Esophagus squamous epithelium (tissue), 5 donors: Measurements from ENCODE around the gene COL4A1. TPM values are rescaled to one million over a fixed set of nuclear protein-coding genes. Genes with fewer than 3 reads are reported as not detected.

Experiments used
- DNase-seq: peaks from one replicate; lab custom pipeline; 2025; lab: John Stamatoyannopoulos, UW
- H3K27ac ChIP-seq, 4 donors: fragments of 200-600 bp; sonication (generic); one replicate each; pipeline ENCODE4 v1.5.1; 2016 to 2019; ENCODE audit warnings: mild to moderate bottlenecking in 1 of 4
- H3K27me3 ChIP-seq, 4 donors: fragments of 200-600 bp; sonication (generic); 1 replicate in 3 of 4; 2 replicates in 1 of 4; pipeline versions ENCODE4 v1.5.1 to v1.6.0; 2017 to 2021; ENCODE audit warnings: antibody characterized with exemption in 1 of 4
- H3K36me3 ChIP-seq, 3 donors: fragments of 200-600 bp; sonication (generic); one replicate each; pipeline ENCODE4 v1.5.1; 2016 to 2019
- H3K4me1 ChIP-seq, 3 donors: fragments of 200-600 bp; sonication (generic); one replicate each; pipeline ENCODE4 v1.5.1; 2017 to 2019
- H3K4me3 ChIP-seq, 4 donors: fragments of 200-600 bp; sonication (generic); 1 replicate in 3 of 4; 2 replicates in 1 of 4; pipeline ENCODE4 v1.5.1; 2016 to 2019; ENCODE audit warnings: mild to moderate bottlenecking in 2 of 4, moderate library complexity in 1 of 4
- H3K9me3 ChIP-seq, 3 donors: fragments of 200-600 bp; sonication (generic); one replicate each; pipeline ENCODE4 v1.5.1; 2016 to 2019
- POLR2A ChIP-seq, 4 donors: fragments of 450-650 bp; IDR thresholded peaks; one replicate each; pipeline ENCODE4 v1.6.1; 2017; ENCODE audit warnings: antibody characterized with exemption in 4 of 4, mild to moderate bottlenecking in 4 of 4, moderate library complexity in 3 of 4
- WGBS, 2 donors: methylation state at CpG; one replicate each; pipeline ENCODE4 v1.1.5; 2018; 5-methylcytosine and 5-hydroxymethylcytosine counted together
- intact Hi-C: fragments of 100-400 bp; cut with DNase I; formaldehyde crosslinking; loops from one replicate; pipeline ENCODE4 v1.15.0; 2022
- total RNA-seq, 4 donors: library from RNA; depleted of rRNA; stranded (reverse); fragments of >200 nt; gene quantifications; one replicate each; pipeline ENCODE4 v1.1.0, GENCODE V29; 2016
- TF ChIP-seq, protein P1 (sequence below), 6 experiments: fragments of 450-650 bp in 4 of 6; fragments of 200-600 bp in 2 of 6; sonication (generic) in 2 of 6; IDR thresholded peaks; one replicate each; pipeline ENCODE4 v1.5.1; 2016 to 2019; ENCODE audit warnings: antibody characterized with exemption in 6 of 6, mild to moderate bottlenecking in 4 of 6, moderate library complexity in 4 of 6
- donor health status: DM: yes; HTN: yes; CAD: no.

COL4A1 gene
- total RNA-seq, 4 donors from 2014 or later = 8.9 to 97.1 (median 40.2) TPM

- Histone ChIP-seq H3K9me3 (no peaks in the 10 kb centered on the region), H3K27me3 (no peaks in the 10 kb centered on the region), H3K4me3 (no peak overlapping the region), H3K4me1 (peaks cover 0 to 3% (median 0%) of the 10 kb centered on the region in 3 donors), H3K27ac (no peak overlapping the region), H3K36me3 (peaks cover 0 to 72% (median 4%) of the 10 kb centered on the region in 3 donors)
- intact Hi-C loops = no loop called here
- DNase-seq = no peak
- no peak for TF ChIP-seq POLR2A (IDR thresholded peaks at IDR 0.05)
- TF ChIP-seq, protein P1, sequence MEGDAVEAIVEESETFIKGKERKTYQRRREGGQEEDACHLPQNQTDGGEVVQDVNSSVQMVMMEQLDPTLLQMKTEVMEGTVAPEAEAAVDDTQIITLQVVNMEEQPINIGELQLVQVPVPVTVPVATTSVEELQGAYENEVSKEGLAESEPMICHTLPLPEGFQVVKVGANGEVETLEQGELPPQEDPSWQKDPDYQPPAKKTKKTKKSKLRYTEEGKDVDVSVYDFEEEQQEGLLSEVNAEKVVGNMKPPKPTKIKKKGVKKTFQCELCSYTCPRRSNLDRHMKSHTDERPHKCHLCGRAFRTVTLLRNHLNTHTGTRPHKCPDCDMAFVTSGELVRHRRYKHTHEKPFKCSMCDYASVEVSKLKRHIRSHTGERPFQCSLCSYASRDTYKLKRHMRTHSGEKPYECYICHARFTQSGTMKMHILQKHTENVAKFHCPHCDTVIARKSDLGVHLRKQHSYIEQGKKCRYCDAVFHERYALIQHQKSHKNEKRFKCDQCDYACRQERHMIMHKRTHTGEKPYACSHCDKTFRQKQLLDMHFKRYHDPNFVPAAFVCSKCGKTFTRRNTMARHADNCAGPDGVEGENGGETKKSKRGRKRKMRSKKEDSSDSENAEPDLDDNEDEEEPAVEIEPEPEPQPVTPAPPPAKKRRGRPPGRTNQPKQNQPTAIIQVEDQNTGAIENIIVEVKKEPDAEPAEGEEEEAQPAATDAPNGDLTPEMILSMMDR (IDR thresholded peaks at IDR 0.05) = no peak
- WGBS, 2 donors = 67 to 72% methylated on average over 13 to 14 of the region's 14 CpGs
Measured at GRCh38 chr13:110209950-110210603, 96.9 kb downstream of the COL4A1 start.

GRCh38 chr13:110208116-110208515, 98.8 kb downstream of the COL4A1 start:
- H3K27me3 ChIP-seq = no peaks in the 10 kb centered on the region
- H3K27ac ChIP-seq = no peak overlapping the region
- DNase-seq = no peak
- TF ChIP-seq, protein P1 (IDR thresholded peaks at IDR 0.05) = no peak
- TF ChIP-seq POLR2A (IDR thresholded peaks at IDR 0.05) = no peak
- WGBS, 2 donors = 95% methylated on average over 8 of the region's 10 CpGs; no CpG with 5 or more reads in 1 of the 2 donors
- H3K9me3 ChIP-seq = no peaks in the 10 kb centered on the region
- intact Hi-C loops = no loop called here
- H3K4me3 ChIP-seq = no peak overlapping the region
- no peaks in the 10 kb centered on the region for H3K4me1 ChIP-seq
- peaks cover 0 to 73% (median 4%) of the 10 kb centered on the region in 3 donors for H3K36me3 ChIP-seq

DNA sequence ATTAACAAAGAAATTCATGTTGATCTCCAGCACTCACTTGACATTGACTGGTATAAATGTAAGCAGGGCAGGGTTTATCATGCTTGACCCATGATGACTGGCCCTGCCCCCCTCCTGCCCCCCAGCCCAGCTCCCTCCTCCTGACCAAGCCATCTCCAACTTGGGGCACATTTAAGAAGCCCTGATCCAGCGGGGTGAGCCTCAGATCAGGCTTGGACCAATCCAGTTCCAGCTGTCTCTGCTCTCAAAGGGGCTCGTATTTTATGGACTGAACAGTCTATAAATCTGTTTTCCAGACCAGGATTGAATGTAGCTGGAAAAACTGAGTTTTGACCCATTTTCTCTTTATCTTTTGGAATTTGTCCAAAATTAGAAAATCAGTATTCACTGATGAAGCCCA, 100.0 kb downstream of the COL4A1 start:
- WGBS, 2 donors = 80 to 88% methylated on average over 1 to 2 of the region's 2 CpGs
- Histone ChIP-seq H3K4me1 (no peaks in the 10 kb centered on the region), H3K9me3 (no peaks in the 10 kb centered on the region), H3K4me3 (no peak overlapping the region), H3K27ac (no peak overlapping the region), H3K27me3 (no peaks in the 10 kb centered on the region), H3K36me3 (peaks cover 0 to 62% (median 4%) of the 10 kb centered on the region in 3 donors)
- DNase-seq = no peak
- intact Hi-C loops = no loop called here
- TF ChIP-seq, protein P1 (IDR thresholded peaks at IDR 0.05) = no peak
- TF ChIP-seq POLR2A (IDR thresholded peaks at IDR 0.05) = no peak

DNA sequence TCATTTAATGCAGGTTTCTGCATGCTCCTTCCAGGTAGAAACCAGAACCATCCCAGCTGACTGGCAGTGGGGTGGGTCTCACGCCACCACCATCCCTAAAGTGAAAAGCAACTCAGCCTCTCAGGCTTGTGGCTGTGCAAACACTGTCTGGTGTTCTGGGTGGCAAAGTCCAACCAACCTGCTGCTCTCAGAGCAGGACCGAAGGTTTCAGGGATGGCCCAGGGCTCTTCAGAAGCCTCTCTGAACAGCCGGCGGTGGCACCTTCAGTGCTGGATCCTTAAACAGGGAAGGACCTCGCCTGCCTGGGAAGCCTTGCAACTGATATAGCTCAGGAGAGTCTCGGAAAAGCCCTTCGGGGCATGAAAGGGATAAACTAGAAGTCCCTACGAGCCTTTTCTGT, 100.8 kb downstream of the COL4A1 start:
- no peak overlapping the region for H3K27ac ChIP-seq
- WGBS, 2 donors = 58 to 66% methylated on average over 5 to 7 of the region's 8 CpGs
- DNase-seq = no peak
- H3K9me3 ChIP-seq = no peaks in the 10 kb centered on the region
- no peak overlapping the region for H3K4me3 ChIP-seq
- H3K27me3 ChIP-seq = no peaks in the 10 kb centered on the region
- no peak for TF ChIP-seq POLR2A (IDR thresholded peaks at IDR 0.05)
- TF ChIP-seq, protein P1 (IDR thresholded peaks at IDR 0.05) = no peak
- H3K36me3 ChIP-seq = peaks cover 0 to 55% (median 4%) of the 10 kb centered on the region in 3 donors
- intact Hi-C loops = no loop called here
- no peaks in the 10 kb centered on the region for H3K4me1 ChIP-seq

DNA sequence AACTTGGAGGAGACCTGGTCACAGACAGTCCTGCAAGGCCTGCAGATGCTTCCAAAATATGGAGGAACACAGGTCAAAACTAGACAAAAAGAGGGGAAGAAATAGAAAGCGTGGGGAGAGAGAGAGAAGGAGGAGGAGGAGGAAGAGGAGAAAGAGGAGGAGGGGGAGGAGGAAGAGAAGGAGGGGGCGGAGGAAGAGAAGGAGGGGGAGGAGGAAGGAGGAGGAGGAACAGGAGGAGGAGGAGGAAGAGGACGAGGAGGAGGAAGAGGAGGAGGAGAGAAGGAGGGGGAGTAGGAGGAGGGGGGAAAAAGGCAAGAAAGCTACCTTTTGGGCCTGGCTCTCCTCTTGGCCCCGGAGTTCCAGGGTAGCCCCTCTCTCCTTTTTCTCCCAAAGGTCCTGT, 105.8 kb downstream of the COL4A1 start:
- Histone ChIP-seq H3K9me3 (no peaks in the 10 kb centered on the region), H3K4me3 (no peak overlapping the region), H3K36me3 (peaks cover 0 to 42% (median 1%) of the 10 kb centered on the region in 3 donors), H3K27ac (no peak overlapping the region), H3K4me1 (peaks cover 0 to 8% (median 0%) of the 10 kb centered on the region in 3 donors), H3K27me3 (no peaks in the 10 kb centered on the region)
- intact Hi-C loops = no loop called here
- WGBS, 2 donors = 62 to 79% methylated on average over 3 to 4 of the region's 4 CpGs
- no peak for DNase-seq
- no peak for TF ChIP-seq POLR2A (IDR thresholded peaks at IDR 0.05)
- TF ChIP-seq, protein P1 (IDR thresholded peaks at IDR 0.05) = no peak
